ENCODE measurements around the gene EYS. TPM values are rescaled to one million over a fixed set of nuclear protein-coding genes. Genes with fewer than 3 reads are reported as not detected.
"Not testable (repeated sequence)": the region's sequence is repeated elsewhere in the genome, so short reads cannot be mapped to it uniquely, and the experiment has no call there.

Gene EYS
- total RNA-seq, 1 experiment from 2014 or later = not detected

- no peak for DNase-seq (ENCODE audit: low read depth)
Observed at GRCh38 chr6:65633501-65633900, 73.5 kb downstream of the EYS start.

DNA sequence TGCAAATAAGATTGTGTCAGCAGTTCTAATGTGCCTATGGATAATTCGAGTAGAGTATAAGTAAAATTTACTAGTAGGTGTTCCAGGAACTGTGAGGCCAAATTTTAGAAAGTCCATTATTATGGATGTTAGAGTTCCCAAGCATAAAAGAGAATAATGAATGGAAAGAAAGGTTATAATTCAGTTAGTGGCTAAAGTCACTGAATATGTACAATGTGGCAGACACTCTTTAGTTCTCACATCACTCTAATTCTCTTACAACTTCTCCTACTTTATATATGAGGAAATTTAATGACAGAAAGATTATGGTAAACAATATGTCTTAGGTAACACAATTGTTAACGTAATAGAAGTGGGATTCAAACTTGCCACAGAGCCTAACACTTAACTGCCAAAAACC, 75.3 kb downstream of the EYS start:
- no peak for DNase-seq (ENCODE audit: low read depth)

- not testable (repeated sequence) for DNase-seq (ENCODE audit: low read depth)
Observed at GRCh38 chr6:65627434-65627999, 79.5 kb downstream of the EYS start.

DNA sequence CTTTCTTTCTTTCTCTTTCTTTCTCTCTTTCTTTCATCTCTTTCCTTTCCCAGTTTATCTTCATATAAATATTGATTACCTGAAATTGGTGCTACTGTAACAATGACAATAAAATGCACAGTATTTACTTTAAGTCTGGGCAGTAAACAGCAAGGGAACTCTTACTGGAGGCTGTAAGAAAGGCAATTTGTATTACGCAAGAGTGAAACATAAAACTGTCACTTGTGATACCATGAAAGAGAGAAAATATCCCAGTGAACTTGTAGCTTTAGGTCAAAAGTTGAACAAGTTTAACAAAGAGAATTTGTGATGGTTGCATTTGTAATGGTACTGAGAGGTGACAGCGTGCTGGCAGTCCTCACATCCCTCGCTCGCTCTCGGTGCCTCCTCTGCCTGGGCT, 80.0 kb downstream of the EYS start:
- DNase-seq (ENCODE audit: low read depth) = no peak

- DNase-seq (ENCODE audit: low read depth) = no peak
Observed at GRCh38 chr6:65623566-65623965, 83.5 kb downstream of the EYS start.

- no peak for DNase-seq (ENCODE audit: low read depth)
Observed at GRCh38 chr6:65610746-65611145, 96.3 kb downstream of the EYS start.

GRCh38 chr6:65595540-65595939, 111.5 kb downstream of the EYS start:
- no peak for DNase-seq (ENCODE audit: low read depth)

- no peak for DNase-seq (ENCODE audit: low read depth)
Observed at GRCh38 chr6:65570340-65570739, 136.7 kb downstream of the EYS start.

DNA sequence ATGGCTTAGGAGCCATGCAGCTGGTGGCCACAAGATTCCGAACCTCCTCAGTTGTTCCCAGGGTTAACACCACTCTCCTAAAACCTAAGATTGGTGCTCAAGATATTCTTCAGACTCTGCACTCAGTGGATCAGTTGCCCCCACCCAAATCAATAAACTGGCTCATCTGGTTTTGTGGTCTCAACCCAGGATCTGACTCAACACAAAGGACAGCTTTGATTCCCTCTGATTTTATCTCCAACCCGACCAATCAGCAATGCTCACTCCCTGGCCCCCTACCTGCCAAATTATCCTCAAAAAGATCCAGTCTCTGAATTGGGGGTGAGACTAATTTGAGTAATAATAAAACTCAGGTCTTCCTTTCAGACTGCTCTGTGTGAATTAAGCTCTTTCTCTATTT, 137.5 kb downstream of the EYS start:
- no peak for DNase-seq (ENCODE audit: low read depth)

- DNase-seq (ENCODE audit: low read depth) = not testable (repeated sequence)
Observed at GRCh38 chr6:65569056-65569455, 138.0 kb downstream of the EYS start.

DNA sequence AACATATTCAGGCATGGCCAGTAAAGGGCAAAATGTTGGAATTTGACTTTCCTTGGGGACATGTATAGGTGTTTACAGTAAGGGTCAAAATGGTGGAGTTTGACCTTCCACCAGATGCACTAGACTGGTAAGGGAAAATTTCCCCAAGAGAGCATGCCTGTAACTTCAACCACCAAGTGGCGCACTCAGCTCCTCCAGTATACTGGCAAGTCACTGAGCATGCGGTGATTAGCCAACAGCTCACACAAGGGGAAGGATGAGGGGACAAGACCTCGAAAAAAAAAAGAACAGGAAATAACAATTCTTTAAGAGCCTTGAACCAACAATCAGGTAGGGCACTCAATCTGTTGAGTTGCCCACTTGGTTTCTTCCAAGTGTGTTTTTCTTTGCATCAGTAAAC, 140.9 kb downstream of the EYS start:
- DNase-seq (ENCODE audit: low read depth) = no peak

- DNase-seq (ENCODE audit: low read depth) = no peak
Observed at GRCh38 chr6:65558071-65558470, 149.0 kb downstream of the EYS start.

GRCh38 chr6:65557224-65557623, 149.8 kb downstream of the EYS start:
- no peak for DNase-seq (ENCODE audit: low read depth)

DNA sequence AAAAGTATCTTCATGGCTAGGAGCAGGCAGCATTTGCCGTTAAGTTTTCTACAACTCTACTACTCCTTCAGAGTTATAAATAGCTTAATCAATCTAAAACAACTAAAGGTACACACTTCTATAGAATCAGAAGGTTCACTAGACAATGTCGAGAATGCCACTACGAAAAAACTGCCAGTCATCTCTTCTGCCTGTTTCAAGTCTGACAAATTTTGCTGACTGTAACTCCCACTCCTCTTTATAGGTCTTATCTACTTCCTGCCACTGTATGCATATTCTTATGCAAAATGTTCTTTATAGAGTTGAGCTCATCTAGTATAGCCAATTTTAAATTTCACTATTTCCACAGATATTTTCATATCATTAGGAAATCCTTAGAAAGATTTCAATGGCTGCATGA, 160.1 kb downstream of the EYS start:
- DNase-seq (ENCODE audit: low read depth) = no peak

GRCh38 chr6:65545920-65546319, 161.1 kb downstream of the EYS start:
- no peak for DNase-seq (ENCODE audit: low read depth)

DNA sequence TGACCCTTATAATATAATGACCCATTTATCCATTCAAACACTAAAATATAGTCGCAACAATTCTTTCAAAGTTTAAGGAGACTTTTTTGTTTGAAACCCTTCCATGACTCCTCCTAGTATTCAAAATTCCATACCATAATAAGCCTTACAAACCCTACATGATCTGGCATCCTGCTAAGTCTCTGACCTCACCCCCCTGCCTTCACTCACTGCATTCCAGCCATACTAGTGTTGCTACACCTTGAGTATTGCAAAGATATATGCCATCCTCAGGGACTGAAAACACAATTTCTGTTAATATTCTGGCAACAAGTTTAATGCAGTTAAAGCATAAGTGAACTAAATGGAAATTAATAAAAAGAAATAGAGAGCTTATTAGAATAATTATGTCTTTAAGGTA, 168.4 kb downstream of the EYS start:
- no peak for DNase-seq (ENCODE audit: low read depth)

DNA sequence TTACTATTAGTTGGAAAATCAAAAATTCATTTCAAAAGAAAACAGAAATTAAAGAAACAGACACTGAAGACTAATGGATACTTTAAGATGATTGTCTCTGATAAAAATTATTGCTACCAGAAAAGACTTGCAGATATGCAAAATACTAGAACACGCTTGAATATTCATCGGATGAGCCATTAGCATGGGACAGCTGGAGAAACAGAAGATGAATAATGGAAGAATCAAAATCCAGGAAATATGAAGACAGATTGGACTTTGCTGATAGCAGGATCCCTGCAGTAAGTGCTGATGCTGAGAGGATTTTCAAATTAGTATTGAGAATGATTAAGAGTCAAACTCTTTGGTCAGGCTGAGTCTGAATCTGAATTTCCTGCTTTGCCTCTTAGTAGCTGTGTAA, 169.4 kb downstream of the EYS start:
- no peak for DNase-seq (ENCODE audit: low read depth)

DNA sequence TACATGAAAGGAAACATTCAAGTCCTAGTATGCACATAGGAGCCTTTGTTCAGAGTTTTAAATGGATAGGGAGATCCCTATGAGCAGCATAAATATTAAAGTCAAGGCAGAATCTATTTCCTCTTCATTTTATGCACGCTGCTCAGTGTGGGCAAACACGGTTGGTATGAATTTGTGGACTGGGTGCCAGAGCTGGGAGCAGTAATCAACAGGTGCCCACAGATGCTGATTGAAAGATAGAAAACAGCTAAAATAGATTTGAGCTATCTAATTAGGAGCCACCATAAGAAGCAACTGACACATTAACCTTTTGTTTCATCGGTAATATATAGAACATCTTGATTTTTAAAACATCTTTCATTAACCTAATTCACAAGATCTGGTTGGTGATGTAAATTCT, 175.5 kb downstream of the EYS start:
- no peak for DNase-seq (ENCODE audit: low read depth)

DNA sequence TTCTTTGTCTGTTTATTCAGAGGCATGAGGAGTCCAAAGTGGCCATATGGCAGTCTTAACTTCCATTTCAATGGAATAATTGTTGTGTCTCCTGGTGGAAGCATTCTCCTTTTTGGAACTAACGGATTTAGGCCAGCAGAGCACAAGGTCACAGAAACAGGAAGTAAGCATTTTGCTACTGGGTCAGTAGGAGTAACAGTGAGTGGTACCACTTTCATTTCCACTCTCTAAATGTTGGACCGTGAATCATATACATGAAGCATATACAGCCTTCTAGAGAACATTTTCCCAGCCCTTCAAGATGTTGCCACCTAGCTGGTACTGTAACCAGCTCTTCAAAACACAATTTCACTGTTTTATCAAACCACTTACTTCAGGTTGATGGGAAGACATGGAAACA, 182.8 kb downstream of the EYS start:
- no peak for DNase-seq (ENCODE audit: low read depth)

DNA sequence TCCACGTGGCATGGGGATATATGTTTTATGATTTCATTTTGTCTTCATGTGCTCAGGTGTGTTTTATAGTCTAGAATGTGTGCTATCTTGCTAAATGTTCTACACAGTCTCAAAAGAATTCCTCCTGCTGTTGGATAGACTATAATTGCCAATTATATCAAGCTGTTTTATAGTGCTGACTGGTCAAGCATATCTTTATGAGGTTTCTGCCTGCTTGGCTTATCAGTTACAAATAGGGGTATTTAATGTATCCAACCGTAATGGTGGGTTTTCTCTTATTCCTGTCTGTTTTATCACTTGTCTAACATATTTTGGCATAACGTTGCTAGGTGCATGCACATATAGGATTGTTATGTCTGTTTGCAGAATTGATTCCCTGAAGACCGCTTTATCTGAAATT, 201.3 kb downstream of the EYS start:
- DNase-seq (ENCODE audit: low read depth) = no peak

DNA sequence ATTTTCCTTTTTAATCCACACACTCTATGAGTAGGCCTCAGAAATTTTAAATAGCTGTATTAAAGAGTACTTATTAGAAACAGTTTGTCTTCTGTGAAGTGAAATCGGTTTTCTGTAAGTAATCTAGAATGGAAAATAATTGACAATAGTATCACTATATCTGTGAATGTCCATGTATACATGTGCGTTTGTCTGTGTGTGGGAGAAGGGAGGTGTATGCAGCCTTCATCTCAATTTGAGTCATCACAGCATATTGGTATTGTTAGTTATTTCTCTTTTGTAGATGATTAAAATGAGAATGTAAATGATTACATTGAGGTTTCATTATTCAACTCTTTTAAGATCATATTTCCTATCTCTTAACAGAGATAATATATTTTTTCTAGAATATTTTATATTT, 206.0 kb downstream of the EYS start:
- no peak for DNase-seq (ENCODE audit: low read depth)

GRCh38 chr6:65483652-65484051, 223.4 kb downstream of the EYS start:
- DNase-seq (ENCODE audit: low read depth) = not testable (repeated sequence)

DNA sequence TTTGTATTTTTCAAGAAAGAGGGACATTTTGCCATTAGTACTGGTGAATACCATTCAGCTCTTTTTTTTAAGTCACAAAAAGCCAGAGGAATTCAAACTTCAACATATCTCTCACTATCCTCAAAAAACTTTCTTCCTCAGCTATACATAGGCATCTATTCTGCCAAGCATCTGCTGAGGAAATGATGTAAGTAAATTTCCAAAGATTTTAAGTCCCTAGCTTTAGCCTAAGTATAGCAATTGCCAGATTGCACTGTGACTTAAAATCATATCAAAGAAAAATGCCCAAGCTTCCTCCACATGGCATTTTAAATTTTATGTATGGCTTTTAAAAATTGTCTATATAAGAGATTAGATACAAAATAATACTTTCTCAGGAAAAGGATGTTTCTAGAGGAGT, 237.4 kb downstream of the EYS start:
- no peak for DNase-seq (ENCODE audit: low read depth)

GRCh38 chr6:65468307-65468706, 238.7 kb downstream of the EYS start:
- no peak for DNase-seq (ENCODE audit: low read depth)

- DNase-seq (ENCODE audit: low read depth) = no peak
Observed at GRCh38 chr6:65461121-65461520, 245.9 kb downstream of the EYS start.

Data from Daoy (cell line).